Measurements from ENCODE around the gene SH3PXD2A. TPM values are rescaled to one million over a fixed set of nuclear protein-coding genes. Genes with fewer than 3 reads are reported as not detected.

SH3PXD2A gene
- total and polyA plus RNA-seq, 2 donors (not counting 1 experiment from before 2014, with no cell fraction given), result 3.2 to 33.5 TPM

DNA sequence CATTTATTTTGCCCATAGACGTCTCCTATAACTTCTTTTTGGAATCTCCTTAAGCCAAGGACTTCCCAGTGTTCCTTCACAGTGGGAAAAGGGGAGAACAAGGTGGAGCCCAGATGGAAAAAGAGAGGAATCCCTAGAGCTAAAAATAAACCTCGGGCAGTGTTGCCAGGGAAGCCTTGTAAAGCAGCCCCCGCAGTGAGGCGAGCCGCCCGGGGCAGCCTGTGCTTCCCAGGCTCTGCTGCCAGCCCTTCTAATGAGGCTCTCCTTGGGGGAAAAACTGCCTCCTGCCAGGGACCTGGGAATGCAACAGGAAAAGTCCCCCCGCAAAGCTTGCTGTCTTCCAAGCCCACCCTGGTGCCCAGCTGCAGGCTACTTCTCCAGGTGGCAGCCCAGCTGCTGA lies 71.7 kb downstream of the SH3PXD2A start:
- Mint-ChIP-seq H3K4me3 (no peak overlapping the region), H3K9me3 (ENCODE audit: insufficient read depth) (no peaks in the 10 kb centered on the region), H3K27ac (no peak overlapping the region), H3K4me1 (no peaks in the 10 kb centered on the region), H3K27me3 (peaks cover 40% of the 10 kb centered on the region)
- Histone ChIP-seq H2AFZ (ENCODE audit: insufficient read depth, low read depth, low read length, poor library complexity, severe bottlenecking) (no peak overlapping the region), H3K27ac (ENCODE audit: low read length in 2 of 2) (no peak overlapping the region), H3K9me3 (ENCODE audit: control extremely low read depth in 1 of 3, control insufficient read depth in 2 of 3, insufficient read depth in 1 of 3, low read length in 2 of 3) (no peaks in the 10 kb centered on the region), H3K4me1 (ENCODE audit: control insufficient read depth in 2 of 2, insufficient read depth in 2 of 2, low read length in 2 of 2) (no peaks in the 10 kb centered on the region), H3K9ac (ENCODE audit: low read length) (no peak overlapping the region), H3K36me3 (replicated peaks in 1 of 2; ENCODE audit: control extremely low read depth in 1 of 2, control insufficient read depth in 1 of 2, extremely low read depth in 1 of 2, insufficient read depth in 2 of 2, low read length in 1 of 2) (no peaks in the 10 kb centered on the region), H3K79me2 (ENCODE audit: control insufficient read depth, insufficient read depth, low read length) (no peaks in the 10 kb centered on the region), H3K27me3 (replicated peaks in 1 of 4; ENCODE audit: control extremely low read depth in 1 of 4, control insufficient read depth in 3 of 4, insufficient read depth in 4 of 4, low read length in 3 of 4) (peaks cover 0 to 20% (median 0%) of the 10 kb centered on the region in 4 experiments), H3K4me2 (replicated peaks; ENCODE audit: low read depth, low read length, poor library complexity, severe bottlenecking) (no peak overlapping the region), H4K20me1 (ENCODE audit: control insufficient read depth, insufficient read depth, low read length, poor library complexity, severe bottlenecking) (no peaks in the 10 kb centered on the region), H3K4me3 (ENCODE audit: control extremely low read depth in 1 of 5, extremely low read depth in 1 of 5, insufficient read depth in 1 of 5, low read depth in 2 of 5, low read length in 4 of 5) (no peak overlapping the region)
- ChIA-PET POLR2A (no interaction called here), CTCF (no interaction called here)
- no peak for TF ChIP-seq EZH2 (IDR thresholded peaks at IDR 0.05; ENCODE audit: borderline replicate concordance, insufficient read depth, low read depth, low read length, poor library complexity, severe bottlenecking)
- TF ChIP-seq, protein P1, sequence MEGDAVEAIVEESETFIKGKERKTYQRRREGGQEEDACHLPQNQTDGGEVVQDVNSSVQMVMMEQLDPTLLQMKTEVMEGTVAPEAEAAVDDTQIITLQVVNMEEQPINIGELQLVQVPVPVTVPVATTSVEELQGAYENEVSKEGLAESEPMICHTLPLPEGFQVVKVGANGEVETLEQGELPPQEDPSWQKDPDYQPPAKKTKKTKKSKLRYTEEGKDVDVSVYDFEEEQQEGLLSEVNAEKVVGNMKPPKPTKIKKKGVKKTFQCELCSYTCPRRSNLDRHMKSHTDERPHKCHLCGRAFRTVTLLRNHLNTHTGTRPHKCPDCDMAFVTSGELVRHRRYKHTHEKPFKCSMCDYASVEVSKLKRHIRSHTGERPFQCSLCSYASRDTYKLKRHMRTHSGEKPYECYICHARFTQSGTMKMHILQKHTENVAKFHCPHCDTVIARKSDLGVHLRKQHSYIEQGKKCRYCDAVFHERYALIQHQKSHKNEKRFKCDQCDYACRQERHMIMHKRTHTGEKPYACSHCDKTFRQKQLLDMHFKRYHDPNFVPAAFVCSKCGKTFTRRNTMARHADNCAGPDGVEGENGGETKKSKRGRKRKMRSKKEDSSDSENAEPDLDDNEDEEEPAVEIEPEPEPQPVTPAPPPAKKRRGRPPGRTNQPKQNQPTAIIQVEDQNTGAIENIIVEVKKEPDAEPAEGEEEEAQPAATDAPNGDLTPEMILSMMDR (IDR thresholded peaks at IDR 0.05), result no peak
- ATAC-seq (ENCODE audit: low read depth) (no peak), DNase-seq (no peak)
- 94% methylated on average over 6 of the region's 7 CpGs for WGBS (ENCODE audit: insufficient coverage)
- intact Hi-C loops (cut with micrococcal nuclease), result no loop called here

DNA sequence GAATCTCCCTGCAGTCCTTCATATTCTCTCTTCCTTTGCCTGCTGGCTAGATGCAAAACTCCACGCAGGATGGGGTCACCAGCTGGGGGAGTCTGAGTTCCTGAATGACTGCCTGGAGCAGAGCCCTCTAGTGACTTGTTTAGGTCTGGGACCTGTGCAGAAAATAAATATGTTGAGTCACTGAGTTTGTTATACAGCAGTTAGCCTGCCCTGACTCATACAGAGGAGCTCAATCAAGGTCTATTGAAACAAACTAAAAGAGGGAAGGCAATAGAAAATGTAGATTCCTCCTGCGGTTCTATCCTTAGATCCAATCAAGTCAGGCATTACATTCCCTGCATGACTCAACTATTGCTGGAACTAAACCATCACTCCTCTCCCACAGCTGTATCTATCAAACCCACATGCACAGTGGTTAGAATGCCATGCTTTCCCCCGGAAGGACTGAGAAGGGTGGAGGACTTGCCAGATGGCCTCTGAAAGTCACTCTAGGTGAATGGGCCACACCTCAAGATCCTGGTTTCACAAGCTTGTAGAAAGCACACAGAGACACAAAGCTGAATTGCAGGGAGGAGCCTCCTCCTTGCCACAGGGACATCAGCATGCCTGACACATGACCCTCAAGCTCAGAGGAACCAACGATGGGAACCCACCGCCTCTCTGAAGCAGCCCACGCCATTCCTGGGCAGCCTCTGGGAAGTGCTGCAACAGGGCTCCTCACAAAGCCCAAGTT lies 73.9 kb downstream of the SH3PXD2A start:
- H3K4me1 Mint-ChIP-seq, result no peaks in the 10 kb centered on the region
- TF ChIP-seq, protein P1 (IDR thresholded peaks at IDR 0.05), result no peak
- no peak for TF ChIP-seq EZH2 (IDR thresholded peaks at IDR 0.05; ENCODE audit: borderline replicate concordance, insufficient read depth, low read depth, low read length, poor library complexity, severe bottlenecking)
- Histone ChIP-seq H3K4me2 (replicated peaks; ENCODE audit: low read depth, low read length, poor library complexity, severe bottlenecking) (no peak overlapping the region), H3K27me3 (replicated peaks in 1 of 4; ENCODE audit: control extremely low read depth in 1 of 4, control insufficient read depth in 3 of 4, insufficient read depth in 4 of 4, low read length in 3 of 4) (peaks cover 0 to 13% (median 0%) of the 10 kb centered on the region in 4 experiments), H3K36me3 (replicated peaks in 1 of 2; ENCODE audit: control extremely low read depth in 1 of 2, control insufficient read depth in 1 of 2, extremely low read depth in 1 of 2, insufficient read depth in 2 of 2, low read length in 1 of 2) (no peaks in the 10 kb centered on the region), H3K4me3 (ENCODE audit: control extremely low read depth in 1 of 5, extremely low read depth in 1 of 5, insufficient read depth in 1 of 5, low read depth in 2 of 5, low read length in 4 of 5) (no peak overlapping the region), H3K4me1 (ENCODE audit: control insufficient read depth in 2 of 2, insufficient read depth in 2 of 2, low read length in 2 of 2) (no peaks in the 10 kb centered on the region), H2AFZ (ENCODE audit: insufficient read depth, low read depth, low read length, poor library complexity, severe bottlenecking) (no peak overlapping the region), H4K20me1 (ENCODE audit: control insufficient read depth, insufficient read depth, low read length, poor library complexity, severe bottlenecking) (no peaks in the 10 kb centered on the region), H3K27ac (ENCODE audit: low read length in 2 of 2) (no peak overlapping the region), H3K9me3 (ENCODE audit: control extremely low read depth in 1 of 3, control insufficient read depth in 2 of 3, insufficient read depth in 1 of 3, low read length in 2 of 3) (no peaks in the 10 kb centered on the region), H3K9ac (ENCODE audit: low read length) (no peak overlapping the region), H3K79me2 (ENCODE audit: control insufficient read depth, insufficient read depth, low read length) (no peaks in the 10 kb centered on the region)
- no peaks in the 10 kb centered on the region for H3K9me3 Mint-ChIP-seq (ENCODE audit: insufficient read depth)
- peaks cover 53% of the 10 kb centered on the region for H3K27me3 Mint-ChIP-seq
- intact Hi-C loops (cut with micrococcal nuclease), result no loop called here
- ChIA-PET CTCF (interaction anchor here (0.7 kb wide), 1 partner anchor 69 kb away, joined by 3 read pairs; no protein-coding TSS in a partner anchor), POLR2A (no interaction called here)
- DNase-seq (no peak), ATAC-seq (ENCODE audit: low read depth) (no peak)
- 88% methylated on average over 4 of the region's 6 CpGs for WGBS (ENCODE audit: insufficient coverage)
- H3K27ac Mint-ChIP-seq, result no peak overlapping the region
- H3K4me3 Mint-ChIP-seq, result no peak overlapping the region
